A549 (cell line): Measurements from ENCODE around the gene ABHD11.

ENCODE experiments used
- FOXS1 ChIP-seq: fragments of 250-450 bp; sonication (Bioruptor Pico); IDR thresholded peaks from 2 replicates; pipeline ENCODE4 v1.5.0; 2020; ENCODE audit warnings: mild to moderate bottlenecking, moderate library complexity
- RAD21 ChIP-seq, 2 experiments: fragments of >200 bp in 1 of 2; sonication (Bioruptor Twin) in 1 of 2; formaldehyde crosslinking in 1 of 2; IDR thresholded peaks in 1 of 2; conservative IDR thresholded peaks in 1 of 2; 2 replicates in 1 of 2; 3 replicates in 1 of 2; pipeline ENCODE4 v1.6.1; 2012 to 2018; ENCODE audit warnings: inconsistent platforms in 1 of 2
- SREBF2 ChIP-seq: fragments of 450-650 bp; IDR thresholded peaks from 2 replicates; pipeline ENCODE4 v1.6.1; 2014; ENCODE audit warnings: mild to moderate bottlenecking, moderate library complexity
- TF ChIP-seq, protein P1 (sequence below): fragments of >200 bp; sonication (Bioruptor Twin); formaldehyde crosslinking; IDR thresholded peaks from 3 replicates; pipeline ENCODE4 v1.5.1; 2016
- TF ChIP-seq, protein P2 (sequence below): fragments of 150-350 bp; IDR thresholded peaks from 2 replicates; pipeline ENCODE4 v1.6.1; 2014; ENCODE audit warnings: low read depth, mild to moderate bottlenecking, low read length
- TF ChIP-seq, protein P3 (sequence below): fragments of 200-600 bp; sonication (generic); IDR thresholded peaks from 2 replicates; pipeline ENCODE4 v1.6.1; 2016; ENCODE audit warnings: antibody characterized with exemption, mild to moderate bottlenecking, moderate library complexity

DNA sequence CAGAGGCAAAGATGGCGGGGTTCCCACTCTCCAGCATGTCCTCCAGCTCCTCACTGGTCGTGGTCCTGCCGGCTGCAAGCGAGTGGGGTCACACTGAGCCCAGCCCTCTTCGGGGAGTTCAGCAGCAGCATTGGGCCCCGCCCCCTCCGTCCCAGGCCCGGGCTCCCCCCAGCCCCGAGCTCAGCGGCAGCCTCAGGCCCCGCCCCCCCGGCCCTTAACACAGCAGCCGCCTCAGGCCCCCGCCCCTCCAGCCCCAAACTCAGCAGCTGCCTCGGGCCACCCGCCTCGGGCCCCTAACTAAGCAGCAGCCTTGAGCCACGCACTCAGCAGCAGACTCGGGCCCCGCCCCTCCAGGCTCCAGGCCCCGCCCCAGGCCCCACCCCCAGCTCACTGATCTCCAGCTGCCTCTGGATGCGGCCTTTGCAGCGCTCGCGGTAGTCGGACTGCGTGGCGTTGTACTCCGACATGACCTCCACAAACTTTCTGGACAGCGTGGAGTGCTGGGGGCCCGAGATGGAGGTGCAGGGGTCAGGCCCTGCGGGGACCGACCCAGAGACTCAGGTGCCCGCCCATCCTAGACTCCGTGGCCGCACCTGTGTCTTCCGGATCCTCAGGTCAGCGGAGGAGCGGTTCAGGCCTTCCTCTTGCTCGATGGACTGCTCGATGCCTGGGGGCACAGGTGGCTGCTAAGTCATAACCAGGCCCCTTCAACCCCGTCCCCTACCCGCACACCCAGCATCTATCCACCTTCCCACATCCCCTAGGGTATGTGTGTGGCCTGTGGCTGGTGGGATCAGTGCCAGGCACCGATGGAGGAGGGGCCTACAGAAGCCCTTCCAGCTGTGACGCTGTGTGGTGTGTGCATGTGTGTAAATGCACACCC, 34.6 kb downstream of the ABHD11 start:
- no peak for TF ChIP-seq FOXS1
- TF ChIP-seq RAD21 (conservative IDR thresholded peaks at IDR 0.05 in 1 of 2, IDR thresholded peaks at IDR 0.05 in 1 of 2): no peak
- TF ChIP-seq, protein P1, sequence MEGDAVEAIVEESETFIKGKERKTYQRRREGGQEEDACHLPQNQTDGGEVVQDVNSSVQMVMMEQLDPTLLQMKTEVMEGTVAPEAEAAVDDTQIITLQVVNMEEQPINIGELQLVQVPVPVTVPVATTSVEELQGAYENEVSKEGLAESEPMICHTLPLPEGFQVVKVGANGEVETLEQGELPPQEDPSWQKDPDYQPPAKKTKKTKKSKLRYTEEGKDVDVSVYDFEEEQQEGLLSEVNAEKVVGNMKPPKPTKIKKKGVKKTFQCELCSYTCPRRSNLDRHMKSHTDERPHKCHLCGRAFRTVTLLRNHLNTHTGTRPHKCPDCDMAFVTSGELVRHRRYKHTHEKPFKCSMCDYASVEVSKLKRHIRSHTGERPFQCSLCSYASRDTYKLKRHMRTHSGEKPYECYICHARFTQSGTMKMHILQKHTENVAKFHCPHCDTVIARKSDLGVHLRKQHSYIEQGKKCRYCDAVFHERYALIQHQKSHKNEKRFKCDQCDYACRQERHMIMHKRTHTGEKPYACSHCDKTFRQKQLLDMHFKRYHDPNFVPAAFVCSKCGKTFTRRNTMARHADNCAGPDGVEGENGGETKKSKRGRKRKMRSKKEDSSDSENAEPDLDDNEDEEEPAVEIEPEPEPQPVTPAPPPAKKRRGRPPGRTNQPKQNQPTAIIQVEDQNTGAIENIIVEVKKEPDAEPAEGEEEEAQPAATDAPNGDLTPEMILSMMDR: no peak
- TF ChIP-seq, protein P2, sequence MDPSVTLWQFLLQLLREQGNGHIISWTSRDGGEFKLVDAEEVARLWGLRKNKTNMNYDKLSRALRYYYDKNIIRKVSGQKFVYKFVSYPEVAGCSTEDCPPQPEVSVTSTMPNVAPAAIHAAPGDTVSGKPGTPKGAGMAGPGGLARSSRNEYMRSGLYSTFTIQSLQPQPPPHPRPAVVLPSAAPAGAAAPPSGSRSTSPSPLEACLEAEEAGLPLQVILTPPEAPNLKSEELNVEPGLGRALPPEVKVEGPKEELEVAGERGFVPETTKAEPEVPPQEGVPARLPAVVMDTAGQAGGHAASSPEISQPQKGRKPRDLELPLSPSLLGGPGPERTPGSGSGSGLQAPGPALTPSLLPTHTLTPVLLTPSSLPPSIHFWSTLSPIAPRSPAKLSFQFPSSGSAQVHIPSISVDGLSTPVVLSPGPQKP: no peak
- TF ChIP-seq, protein P3, sequence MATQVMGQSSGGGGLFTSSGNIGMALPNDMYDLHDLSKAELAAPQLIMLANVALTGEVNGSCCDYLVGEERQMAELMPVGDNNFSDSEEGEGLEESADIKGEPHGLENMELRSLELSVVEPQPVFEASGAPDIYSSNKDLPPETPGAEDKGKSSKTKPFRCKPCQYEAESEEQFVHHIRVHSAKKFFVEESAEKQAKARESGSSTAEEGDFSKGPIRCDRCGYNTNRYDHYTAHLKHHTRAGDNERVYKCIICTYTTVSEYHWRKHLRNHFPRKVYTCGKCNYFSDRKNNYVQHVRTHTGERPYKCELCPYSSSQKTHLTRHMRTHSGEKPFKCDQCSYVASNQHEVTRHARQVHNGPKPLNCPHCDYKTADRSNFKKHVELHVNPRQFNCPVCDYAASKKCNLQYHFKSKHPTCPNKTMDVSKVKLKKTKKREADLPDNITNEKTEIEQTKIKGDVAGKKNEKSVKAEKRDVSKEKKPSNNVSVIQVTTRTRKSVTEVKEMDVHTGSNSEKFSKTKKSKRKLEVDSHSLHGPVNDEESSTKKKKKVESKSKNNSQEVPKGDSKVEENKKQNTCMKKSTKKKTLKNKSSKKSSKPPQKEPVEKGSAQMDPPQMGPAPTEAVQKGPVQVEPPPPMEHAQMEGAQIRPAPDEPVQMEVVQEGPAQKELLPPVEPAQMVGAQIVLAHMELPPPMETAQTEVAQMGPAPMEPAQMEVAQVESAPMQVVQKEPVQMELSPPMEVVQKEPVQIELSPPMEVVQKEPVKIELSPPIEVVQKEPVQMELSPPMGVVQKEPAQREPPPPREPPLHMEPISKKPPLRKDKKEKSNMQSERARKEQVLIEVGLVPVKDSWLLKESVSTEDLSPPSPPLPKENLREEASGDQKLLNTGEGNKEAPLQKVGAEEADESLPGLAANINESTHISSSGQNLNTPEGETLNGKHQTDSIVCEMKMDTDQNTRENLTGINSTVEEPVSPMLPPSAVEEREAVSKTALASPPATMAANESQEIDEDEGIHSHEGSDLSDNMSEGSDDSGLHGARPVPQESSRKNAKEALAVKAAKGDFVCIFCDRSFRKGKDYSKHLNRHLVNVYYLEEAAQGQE: no peak
- no peak for TF ChIP-seq SREBF2
